Measurements from ENCODE around the gene FAM193B. TPM values are rescaled to one million over a fixed set of nuclear protein-coding genes. Genes with fewer than 3 reads are reported as not detected.

Gene FAM193B
- total RNA-seq, 1 experiment from 2014 or later, result 72.9 TPM

GRCh38 chr5:177503351-177504085 lies 50.8 kb downstream of the FAM193B start:
- Mint-ChIP-seq H3K4me1 (ENCODE audit: low read depth, unreplicated experiment) (peaks cover 12% of the 10 kb centered on the region), H3K36me3 (ENCODE audit: insufficient read depth, unreplicated experiment) (no peaks in the 10 kb centered on the region), H3K4me3 (ENCODE audit: unreplicated experiment) (no peak overlapping the region), H3K27me3 (ENCODE audit: insufficient read depth, unreplicated experiment) (peaks cover 8% of the 10 kb centered on the region), H3K9me3 (ENCODE audit: unreplicated experiment) (no peaks in the 10 kb centered on the region), H3K27ac (ENCODE audit: unreplicated experiment) (no peak overlapping the region)
- no peaks in the 10 kb centered on the region for H3K9me3 ChIP-seq
- intact Hi-C loops (cut with micrococcal nuclease; ENCODE audit: unreplicated experiment), result no loop called here
- no peaks in the 10 kb centered on the region for H3K36me3 ChIP-seq (ENCODE audit: control insufficient read depth, insufficient read depth, low read length)
- ChIA-PET CTCF (interaction anchor here (0.6 to 1.6 kb wide), 3 partner anchors 48 to 99 kb away, joined by 3 to 4 read pairs (median 4); no protein-coding TSS in a partner anchor), POLR2A (no interaction called here)
- H3K4me3 ChIP-seq (ENCODE audit: low read depth, low read length), result no peak overlapping the region
- no peaks in the 10 kb centered on the region for H3K4me1 ChIP-seq
- DNase-seq, result no peak
- no peaks in the 10 kb centered on the region for H3K27me3 ChIP-seq (replicated peaks; ENCODE audit: control insufficient read depth, insufficient read depth, low read length)
- no TSS peak for BruUV-seq (replicated peaks)
- TF ChIP-seq CTCF (IDR thresholded peaks at IDR 0.05; ENCODE audit: insufficient read depth in 1 of 2, low read depth in 1 of 2, low read length in 1 of 2, severe bottlenecking in 1 of 2, unreplicated experiment in 1 of 2), result no peak

GRCh38 chr5:177502886-177503285 lies 51.5 kb downstream of the FAM193B start:
- Mint-ChIP-seq H3K36me3 (ENCODE audit: insufficient read depth, unreplicated experiment) (no peaks in the 10 kb centered on the region), H3K4me3 (ENCODE audit: unreplicated experiment) (no peak overlapping the region), H3K27me3 (ENCODE audit: insufficient read depth, unreplicated experiment) (peaks cover 11% of the 10 kb centered on the region), H3K9me3 (ENCODE audit: unreplicated experiment) (no peaks in the 10 kb centered on the region), H3K4me1 (ENCODE audit: low read depth, unreplicated experiment) (peaks cover 18% of the 10 kb centered on the region), H3K27ac (ENCODE audit: unreplicated experiment) (no peak overlapping the region)
- Histone ChIP-seq H3K27me3 (replicated peaks; ENCODE audit: control insufficient read depth, insufficient read depth, low read length) (no peaks in the 10 kb centered on the region), H3K4me1 (peaks cover 6% of the 10 kb centered on the region; the same call in 1 of the 2 replicates), H3K4me3 (ENCODE audit: low read depth, low read length) (no peak overlapping the region), H3K9me3 (no peaks in the 10 kb centered on the region), H3K36me3 (ENCODE audit: control insufficient read depth, insufficient read depth, low read length) (no peaks in the 10 kb centered on the region)
- TF ChIP-seq CTCF (IDR thresholded peaks at IDR 0.05; ENCODE audit: insufficient read depth in 1 of 2, low read depth in 1 of 2, low read length in 1 of 2, severe bottlenecking in 1 of 2, unreplicated experiment in 1 of 2), result no peak
- ChIA-PET CTCF (interaction anchor here (1.0 to 1.6 kb wide), 2 partner anchors 48 to 99 kb away, joined by 3 to 4 read pairs; no protein-coding TSS in a partner anchor), POLR2A (no interaction called here)
- no peak for DNase-seq
- intact Hi-C loops (cut with micrococcal nuclease; ENCODE audit: unreplicated experiment), result no loop called here
- no TSS peak for BruUV-seq (replicated peaks)

- Histone ChIP-seq H3K9me3 (no peaks in the 10 kb centered on the region), H3K27me3 (replicated peaks; ENCODE audit: control insufficient read depth, insufficient read depth, low read length) (no peaks in the 10 kb centered on the region), H3K4me3 (ENCODE audit: low read depth, low read length) (no peak overlapping the region), H3K36me3 (ENCODE audit: control insufficient read depth, insufficient read depth, low read length) (no peaks in the 10 kb centered on the region), H3K4me1 (peaks cover 6% of the 10 kb centered on the region; the same call in 1 of the 2 replicates)
- no peaks in the 10 kb centered on the region for H3K9me3 Mint-ChIP-seq (ENCODE audit: unreplicated experiment)
- no peak overlapping the region for H3K27ac Mint-ChIP-seq (ENCODE audit: unreplicated experiment)
- H3K36me3 Mint-ChIP-seq (ENCODE audit: insufficient read depth, unreplicated experiment), result peaks cover 7% of the 10 kb centered on the region
- H3K4me1 Mint-ChIP-seq (ENCODE audit: low read depth, unreplicated experiment), result peaks cover 22% of the 10 kb centered on the region
- intact Hi-C loops (cut with micrococcal nuclease; ENCODE audit: unreplicated experiment), result loop anchor here (1.0 kb wide), 3 partner anchors 14 to 98 kb away; no protein-coding TSS in a partner anchor
- no TSS peak for BruUV-seq (replicated peaks)
- no peak overlapping the region for H3K4me3 Mint-ChIP-seq (ENCODE audit: unreplicated experiment)
- ChIA-PET POLR2A (interaction anchor here (0.6 kb wide), 1 partner anchor 97 kb away, joined by 4 read pairs; no protein-coding TSS in a partner anchor), CTCF (interaction anchor here (0.6 to 2.3 kb wide), 11 partner anchors 15 to 415 kb away, joined by 3 to 15 read pairs (median 4); partner anchors contain the start of genes DDX41 and FGFR4)
- no peak for DNase-seq
- TF ChIP-seq CTCF (IDR thresholded peaks at IDR 0.05; ENCODE audit: insufficient read depth in 1 of 2, low read depth in 1 of 2, low read length in 1 of 2, severe bottlenecking in 1 of 2, unreplicated experiment in 1 of 2), result no peak
- H3K27me3 Mint-ChIP-seq (ENCODE audit: insufficient read depth, unreplicated experiment), result peaks cover 11% of the 10 kb centered on the region
Observed at GRCh38 chr5:177501874-177502678, 52.3 kb downstream of the FAM193B start.

Data from Caco-2 (cell line).